ENCODE data around the gene FOXA3.
"Not testable (repeated sequence)": the region's sequence is repeated elsewhere in the genome, so short reads cannot be mapped to it uniquely, and the experiment has no call there.

Gene FOXA3

GRCh38 chr19:45828945-45829344 lies 35.2 kb upstream of the FOXA3 start:
- no peak for DNase-seq

- no peak for DNase-seq
Measured at GRCh38 chr19:45834970-45835369, 29.2 kb upstream of the FOXA3 start.

GRCh38 chr19:45842198-45842597 lies 21.9 kb upstream of the FOXA3 start:
- DNase-seq = no peak

GRCh38 chr19:45847663-45848062 lies 16.5 kb upstream of the FOXA3 start:
- no peak for DNase-seq

GRCh38 chr19:45848922-45849321 lies 15.2 kb upstream of the FOXA3 start:
- no peak for DNase-seq

- no peak for DNase-seq
Measured at GRCh38 chr19:45852145-45852750, 11.9 kb upstream of the FOXA3 start.

- DNase-seq = no peak
Measured at GRCh38 chr19:45852983-45853382, 11.1 kb upstream of the FOXA3 start.

GRCh38 chr19:45854167-45854778 lies 9.9 kb upstream of the FOXA3 start:
- no peak for DNase-seq

- DNase-seq = no peak
Measured at GRCh38 chr19:45860359-45861259, 3.5 kb upstream of the FOXA3 start.

- DNase-seq = no peak
Measured at GRCh38 chr19:45862271-45862563, 1.9 kb upstream of the FOXA3 start.

GRCh38 chr19:45862564-45863334 lies 1.4 kb upstream of the FOXA3 start, which contains the start of gene SYMPK:
SYMPK (minus strand) TSS chr19:45863147; CDS start chr19:45854495, 8,652 bp downstream.
- peak; percentile 98 for DNase-seq

GRCh38 chr19:45863335-45863839 lies 739 bp upstream of the FOXA3 start:
- DNase-seq = no peak

- no peak for DNase-seq
Measured at GRCh38 chr19:45864629-45865082, 530 bp downstream of the FOXA3 start.

GRCh38 chr19:45865269-45865948 lies 1.3 kb downstream of the FOXA3 start:
- DNase-seq = no peak

- no peak for DNase-seq
Measured at GRCh38 chr19:45866400-45867176, 2.5 kb downstream of the FOXA3 start.

- not testable (repeated sequence) for DNase-seq
Measured at GRCh38 chr19:45867241-45867640, 3.1 kb downstream of the FOXA3 start.

GRCh38 chr19:45870798-45871197 lies 6.7 kb downstream of the FOXA3 start:
- no peak for DNase-seq

- no peak for DNase-seq
Measured at GRCh38 chr19:45872095-45872919, 8.2 kb downstream of the FOXA3 start.

- no peak for DNase-seq
Measured at GRCh38 chr19:45873219-45873772, 9.2 kb downstream of the FOXA3 start.

GRCh38 chr19:45874620-45874966 lies 10.5 kb downstream of the FOXA3 start:
- DNase-seq = no peak

- DNase-seq = no peak
Measured at GRCh38 chr19:45876161-45876410, 12.0 kb downstream of the FOXA3 start.
